B cell (primary cell): ENCODE data around the gene F8A2. TPM values are rescaled to one million over a fixed set of nuclear protein-coding genes. Genes with fewer than 3 reads are reported as not detected.
A peak's percentile ranks its signal among the peaks of the same experiment; 100 is the strongest.
"Not testable (repeated sequence)": the region's sequence is repeated elsewhere in the genome, so short reads cannot be mapped to it uniquely, and the experiment has no call there.

Source experiments
- ATAC-seq: fragments of 200-7000 bp; cut with Tn5 transposase; one replicate; pipeline ENCODE4 v1.10.0; 2021; ENCODE audit warnings: low read depth, mild to moderate bottlenecking, moderate number of reproducible peaks, moderate library complexity
- CTCF ChIA-PET: fragments of 350-600 bp; sonication (Branson Sonifier 250); formaldehyde crosslinking; loops from one replicate; lab custom pipeline; 2021; ENCODE audit warnings: antibody characterized with exemption, inconsistent platforms; lab: Charles Lee
- POLR2A ChIA-PET: fragments of 350-600 bp; sonication (Branson Sonifier 250); formaldehyde crosslinking; loops from one replicate; lab custom pipeline; 2021; ENCODE audit warnings: antibody characterized with exemption; lab: Charles Lee
- DNase-seq: peaks from one replicate; pipeline ENCODE4 v3.0.0; 2013
- H2AFZ ChIP-seq: 2 replicates; pipeline ENCODE4 v1.6.1; 2012; ENCODE audit warnings: mild to moderate bottlenecking, low read depth, low read length; ENCODE audit not compliant: insufficient read depth, poor library complexity, severe bottlenecking
- H3K27ac ChIP-seq, 2 donors: 1 replicate in 1 of 2; 2 replicates in 1 of 2; pipeline ENCODE4 v1.5.1; 2012 to 2013; ENCODE audit warnings: low read length in 2 of 2, mild to moderate bottlenecking in 2 of 2, moderate library complexity in 1 of 2
- H3K27me3 ChIP-seq, 4 experiments: fragments of 200-600 bp in 1 of 4; sonication (generic) in 1 of 4; replicated peaks in 1 of 4; 1 replicate in 2 of 4; 2 replicates in 2 of 4; pipeline versions ENCODE4 v1.6.1 to v1.7.0; 2013 to 2016; ENCODE audit warnings: low read length in 3 of 4, mild to moderate bottlenecking in 2 of 4, mixed read lengths in 1 of 4, moderate library complexity in 1 of 4; ENCODE audit not compliant: insufficient read depth in 4 of 4, control insufficient read depth in 3 of 4; ENCODE audit errors: control extremely low read depth in 1 of 4
- H3K36me3 ChIP-seq, 2 experiments: replicated peaks in 1 of 2; 1 replicate in 1 of 2; 2 replicates in 1 of 2; pipeline versions ENCODE4 v1.6.1 to v1.7.1; 2013; ENCODE audit warnings: low read length in 1 of 2; ENCODE audit not compliant: insufficient read depth in 2 of 2, control insufficient read depth in 1 of 2; ENCODE audit errors: control extremely low read depth in 1 of 2, extremely low read depth in 1 of 2
- H3K4me1 ChIP-seq, 2 donors: fragments of 200-600 bp in 1 of 2; sonication (generic) in 1 of 2; 1 replicate in 1 of 2; 2 replicates in 1 of 2; pipeline versions ENCODE4 v1.5.1 to v1.6.1; 2013 to 2017; ENCODE audit warnings: low read length in 2 of 2; ENCODE audit not compliant: control insufficient read depth in 2 of 2, insufficient read depth in 2 of 2
- H3K4me2 ChIP-seq: replicated peaks from 2 replicates; pipeline ENCODE3; 2012; ENCODE audit warnings: mild to moderate bottlenecking, low read depth, low read length; ENCODE audit not compliant: poor library complexity, severe bottlenecking
- H3K4me3 ChIP-seq, 5 experiments: fragments of 200-600 bp in 1 of 5; sonication (generic) in 1 of 5; 1 replicate in 3 of 5; 2 replicates in 2 of 5; pipeline versions ENCODE4 v1.5.1 to v1.7.0; 2011 to 2016; ENCODE audit warnings: low read length in 4 of 5, mild to moderate bottlenecking in 4 of 5, low read depth in 2 of 5, control low read depth in 1 of 5, moderate library complexity in 1 of 5; ENCODE audit not compliant: insufficient read depth in 1 of 5; ENCODE audit errors: control extremely low read depth in 1 of 5, extremely low read depth in 1 of 5
- H3K79me2 ChIP-seq: fragments of 200-600 bp; sonication (generic); one replicate; pipeline ENCODE4 v1.6.0; 2016; ENCODE audit warnings: low read length; ENCODE audit not compliant: control insufficient read depth, insufficient read depth
- H3K9ac ChIP-seq: fragments of 200-600 bp; sonication (generic); 2 replicates; pipeline ENCODE4 v1.6.1; 2017; ENCODE audit warnings: mild to moderate bottlenecking, low read length, moderate library complexity
- H3K9me3 ChIP-seq, 3 donors: one replicate each; pipeline versions ENCODE4 v1.6.1 to v1.7.1; 2013; ENCODE audit warnings: low read length in 2 of 3; ENCODE audit not compliant: control insufficient read depth in 2 of 3, insufficient read depth in 1 of 3; ENCODE audit errors: control extremely low read depth in 1 of 3
- H4K20me1 ChIP-seq: 2 replicates; pipeline ENCODE4 v1.6.0; 2012; ENCODE audit warnings: mild to moderate bottlenecking, low read length; ENCODE audit not compliant: insufficient read depth, control insufficient read depth, poor library complexity, severe bottlenecking
- H3K27ac Mint-ChIP-seq: one replicate; pipeline ENCODE4 v1.8.0; 2021; ENCODE audit warnings: mixed read lengths
- H3K27me3 Mint-ChIP-seq: one replicate; pipeline ENCODE4 v1.8.0; 2021; ENCODE audit warnings: mixed read lengths
- H3K4me1 Mint-ChIP-seq: one replicate; pipeline ENCODE4 v1.8.0; 2021; ENCODE audit warnings: mixed read lengths
- H3K4me3 Mint-ChIP-seq: one replicate; pipeline ENCODE4 v1.8.0; 2021; ENCODE audit warnings: mixed read lengths
- H3K9me3 Mint-ChIP-seq: one replicate; pipeline ENCODE4 v1.8.0; 2022; ENCODE audit warnings: mixed read lengths; ENCODE audit not compliant: insufficient read depth
- EZH2 ChIP-seq: IDR thresholded peaks from 2 replicates; pipeline ENCODE4 v1.6.1; 2012; ENCODE audit warnings: borderline replicate concordance, low read depth, mild to moderate bottlenecking, moderate library complexity, low read length; ENCODE audit not compliant: insufficient read depth, poor library complexity, severe bottlenecking
- WGBS: methylation state at CpG from one replicate; pipeline ENCODE4 v1.1.5; 2013; ENCODE audit warnings: missing lambda C conversion rate; ENCODE audit not compliant: insufficient coverage; 5-methylcytosine and 5-hydroxymethylcytosine counted together
- intact Hi-C: fragments of 100-400 bp; cut with micrococcal nuclease; formaldehyde crosslinking; loops from one replicate; pipeline ENCODE4 v1.10.0; 2022
- polyA minus RNA-seq: library from RNA; depleted of rRNA, polyadenylated mRNA; stranded (reverse); fragments of >200 nt; gene quantifications from 2 replicates; pipeline ENCODE4 v1.2.3, GENCODE V29; 2012
- polyA plus RNA-seq: library from polyadenylated mRNA; depleted of rRNA; stranded (reverse); fragments of >200 nt; gene quantifications from 2 replicates; pipeline ENCODE4 v1.2.3, GENCODE V29; 2012
- total RNA-seq, 2 donors: library from RNA; stranded (reverse); fragments of 120-200 nt in 1 of 2; gene quantifications; 1 replicate in 1 of 2; 2 replicates in 1 of 2; pipeline versions ENCODE4 v1.2.3 to v1.2.4, GENCODE V29; 2013 to 2022
- TF ChIP-seq, protein P1 (sequence below): fragments of 200-600 bp; IDR thresholded peaks from one replicate; pipeline ENCODE4 v1.8.0; 2022; ENCODE audit warnings: antibody characterized with exemption, mild to moderate bottlenecking

The F8A2 gene
- not detected in 2 replicates for total RNA-seq
- total RNA-seq (2013), result not detected
- not detected in 2 replicates for polyA plus RNA-seq
- 4.6 and 10.0 TPM in 2 replicates for polyA minus RNA-seq

DNA sequence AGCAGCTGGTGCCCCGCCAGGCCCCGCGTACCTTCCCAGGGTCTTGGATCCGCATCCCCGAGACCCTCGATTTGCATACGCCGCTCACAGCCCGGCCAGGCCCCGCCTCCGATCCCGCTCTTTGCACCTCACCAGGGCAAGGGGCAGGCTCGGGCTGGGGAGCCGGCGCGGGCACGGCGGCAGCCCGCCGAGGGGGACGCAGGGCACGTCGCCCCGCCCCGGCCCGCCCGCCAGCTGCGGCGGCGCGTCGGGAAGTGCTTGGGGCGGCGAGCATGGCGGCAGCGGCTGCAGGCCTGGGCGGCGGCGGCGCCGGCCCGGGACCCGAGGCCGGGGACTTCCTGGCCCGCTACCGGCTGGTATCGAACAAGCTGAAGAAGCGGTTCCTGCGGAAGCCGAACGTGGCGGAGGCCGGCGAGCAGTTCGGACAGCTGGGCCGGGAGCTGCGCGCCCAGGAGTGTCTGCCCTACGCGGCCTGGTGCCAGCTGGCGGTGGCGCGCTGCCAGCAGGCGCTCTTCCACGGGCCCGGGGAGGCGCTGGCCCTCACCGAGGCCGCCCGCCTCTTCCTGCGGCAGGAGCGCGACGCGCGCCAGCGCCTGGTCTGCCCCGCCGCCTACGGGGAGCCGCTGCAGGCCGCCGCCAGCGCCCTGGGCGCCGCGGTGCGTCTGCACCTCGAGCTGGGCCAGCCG lies at the start of gene F8A2:
TSS of gene F8A2 (plus strand) at position 253 of the 686 bp plus-strand sequence. CDS start at position 273, 20 bp downstream.
- POLR2A ChIA-PET, H3K9ac ChIP-seq, intact Hi-C loops, H2AFZ ChIP-seq, H3K9me3 Mint-ChIP-seq, CTCF ChIA-PET, H3K27ac Mint-ChIP-seq, H3K9me3 ChIP-seq, H3K4me3 Mint-ChIP-seq, H3K4me1 ChIP-seq, H3K36me3 ChIP-seq, H3K27ac ChIP-seq, DNase-seq, H3K79me2 ChIP-seq, H3K27me3 Mint-ChIP-seq, H3K27me3 ChIP-seq, H3K4me3 ChIP-seq, H3K4me1 Mint-ChIP-seq, H4K20me1 ChIP-seq, H3K4me2 ChIP-seq: not testable (repeated sequence)
- peak; percentile 84 for ATAC-seq
- no CpG with 5 or more reads among the region's 90 CpGs for WGBS

DNA sequence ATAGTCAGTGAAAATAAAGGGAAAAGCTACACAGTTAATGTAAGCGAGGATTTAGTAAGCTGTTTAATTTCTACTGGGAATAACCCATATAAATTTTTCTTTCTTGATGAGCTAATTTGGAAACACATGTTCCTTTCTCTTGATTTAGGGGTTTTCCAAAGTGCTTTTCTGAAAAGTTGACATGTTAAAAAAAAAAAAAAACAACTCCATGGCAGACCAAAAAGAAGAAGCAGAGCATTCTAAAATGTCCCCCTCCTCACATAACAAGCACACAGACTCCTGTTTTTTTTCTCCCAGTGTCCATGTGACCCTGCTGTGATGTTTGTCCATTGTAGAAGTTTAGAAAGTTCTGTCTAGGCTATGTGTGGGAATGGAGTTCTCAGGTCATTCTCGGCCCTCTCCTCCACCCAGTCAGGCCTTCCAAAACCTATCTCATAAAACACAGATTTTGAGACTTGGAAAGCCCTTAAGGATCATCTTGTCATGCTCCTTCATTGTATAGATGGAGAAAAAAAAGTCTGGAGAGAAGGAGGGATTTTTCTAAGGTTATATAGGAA lies 48.3 kb upstream of the F8A2 start:
- POLR2A ChIA-PET, result no interaction called here
- Histone ChIP-seq H3K4me2 (no peak overlapping the region), H3K27me3 (no peaks in the 10 kb centered on the region), H2AFZ (no peak overlapping the region), H3K36me3 (no peaks in the 10 kb centered on the region), H3K9me3 (no peaks in the 10 kb centered on the region), H3K79me2 (no peaks in the 10 kb centered on the region), H3K27ac (no peak overlapping the region), H3K9ac (no peak overlapping the region), H4K20me1 (no peaks in the 10 kb centered on the region), H3K4me3 (no peak overlapping the region), H3K4me1 (no peaks in the 10 kb centered on the region)
- DNase-seq (no peak), ATAC-seq (no peak)
- Mint-ChIP-seq H3K27me3 (peaks cover 7% of the 10 kb centered on the region), H3K4me1 (no peaks in the 10 kb centered on the region), H3K27ac (no peak overlapping the region), H3K4me3 (no peak overlapping the region), H3K9me3 (peaks cover 2% of the 10 kb centered on the region)
- CTCF ChIA-PET, result no interaction called here
- TF ChIP-seq, protein P1, sequence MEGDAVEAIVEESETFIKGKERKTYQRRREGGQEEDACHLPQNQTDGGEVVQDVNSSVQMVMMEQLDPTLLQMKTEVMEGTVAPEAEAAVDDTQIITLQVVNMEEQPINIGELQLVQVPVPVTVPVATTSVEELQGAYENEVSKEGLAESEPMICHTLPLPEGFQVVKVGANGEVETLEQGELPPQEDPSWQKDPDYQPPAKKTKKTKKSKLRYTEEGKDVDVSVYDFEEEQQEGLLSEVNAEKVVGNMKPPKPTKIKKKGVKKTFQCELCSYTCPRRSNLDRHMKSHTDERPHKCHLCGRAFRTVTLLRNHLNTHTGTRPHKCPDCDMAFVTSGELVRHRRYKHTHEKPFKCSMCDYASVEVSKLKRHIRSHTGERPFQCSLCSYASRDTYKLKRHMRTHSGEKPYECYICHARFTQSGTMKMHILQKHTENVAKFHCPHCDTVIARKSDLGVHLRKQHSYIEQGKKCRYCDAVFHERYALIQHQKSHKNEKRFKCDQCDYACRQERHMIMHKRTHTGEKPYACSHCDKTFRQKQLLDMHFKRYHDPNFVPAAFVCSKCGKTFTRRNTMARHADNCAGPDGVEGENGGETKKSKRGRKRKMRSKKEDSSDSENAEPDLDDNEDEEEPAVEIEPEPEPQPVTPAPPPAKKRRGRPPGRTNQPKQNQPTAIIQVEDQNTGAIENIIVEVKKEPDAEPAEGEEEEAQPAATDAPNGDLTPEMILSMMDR, result no peak
- TF ChIP-seq EZH2, result no peak
- intact Hi-C loops, result no loop called here
- WGBS, result no CpG with 5 or more reads among the region's 2 CpGs
